ENCODE data around the gene DNAAF3. TPM values are rescaled to one million over a fixed set of nuclear protein-coding genes. Genes with fewer than 3 reads are reported as not detected.
A peak's percentile ranks its signal among the peaks of the same experiment; 100 is the strongest.

Gene DNAAF3
- total and polyA plus RNA-seq, 4 donors, result 10.9 to 52.3 (median 13.7) TPM

DNA sequence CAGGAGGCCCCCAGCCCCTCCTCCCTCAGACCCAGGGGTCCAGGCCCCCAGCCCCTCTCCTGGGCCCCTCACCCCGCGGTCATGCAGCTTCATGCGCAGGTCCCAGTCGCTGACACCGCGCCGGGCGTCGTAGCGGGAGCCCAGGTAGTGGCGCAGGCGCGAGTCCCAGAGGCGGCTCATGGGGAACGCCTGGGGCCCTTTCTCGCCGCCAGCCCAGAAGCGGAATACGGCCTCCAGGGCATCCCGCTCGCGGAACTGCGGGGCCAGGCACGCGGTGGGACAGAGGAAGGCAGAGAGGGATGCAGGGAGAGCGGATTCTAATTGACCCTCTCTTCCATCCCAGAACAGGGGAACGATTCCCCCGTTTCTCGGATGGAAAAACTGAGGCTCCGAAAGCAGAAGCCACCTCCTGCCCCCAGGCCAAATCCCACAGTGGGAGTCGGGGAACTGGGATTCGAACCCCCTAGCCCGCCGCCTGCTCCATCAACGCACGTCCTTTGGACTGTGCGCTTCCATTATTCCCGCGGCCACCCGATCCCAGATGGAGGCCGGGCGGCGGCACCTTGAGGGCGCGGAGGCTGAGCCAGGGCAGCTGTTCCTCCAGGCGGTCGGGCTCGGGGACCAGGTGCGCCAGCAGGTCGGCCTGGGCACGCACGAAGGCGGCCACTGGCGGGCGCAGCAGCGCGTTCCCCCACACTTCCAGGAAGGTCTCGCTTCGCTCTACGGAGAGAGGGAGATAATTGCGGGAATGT lies 4.7 kb downstream of the DNAAF3 start:
- H3K36me3 ChIP-seq (ENCODE audit: control insufficient read depth in 4 of 4, insufficient read depth in 4 of 4, low read length in 4 of 4), result no peaks in the 10 kb centered on the region
- TF ChIP-seq, protein P1, sequence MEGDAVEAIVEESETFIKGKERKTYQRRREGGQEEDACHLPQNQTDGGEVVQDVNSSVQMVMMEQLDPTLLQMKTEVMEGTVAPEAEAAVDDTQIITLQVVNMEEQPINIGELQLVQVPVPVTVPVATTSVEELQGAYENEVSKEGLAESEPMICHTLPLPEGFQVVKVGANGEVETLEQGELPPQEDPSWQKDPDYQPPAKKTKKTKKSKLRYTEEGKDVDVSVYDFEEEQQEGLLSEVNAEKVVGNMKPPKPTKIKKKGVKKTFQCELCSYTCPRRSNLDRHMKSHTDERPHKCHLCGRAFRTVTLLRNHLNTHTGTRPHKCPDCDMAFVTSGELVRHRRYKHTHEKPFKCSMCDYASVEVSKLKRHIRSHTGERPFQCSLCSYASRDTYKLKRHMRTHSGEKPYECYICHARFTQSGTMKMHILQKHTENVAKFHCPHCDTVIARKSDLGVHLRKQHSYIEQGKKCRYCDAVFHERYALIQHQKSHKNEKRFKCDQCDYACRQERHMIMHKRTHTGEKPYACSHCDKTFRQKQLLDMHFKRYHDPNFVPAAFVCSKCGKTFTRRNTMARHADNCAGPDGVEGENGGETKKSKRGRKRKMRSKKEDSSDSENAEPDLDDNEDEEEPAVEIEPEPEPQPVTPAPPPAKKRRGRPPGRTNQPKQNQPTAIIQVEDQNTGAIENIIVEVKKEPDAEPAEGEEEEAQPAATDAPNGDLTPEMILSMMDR (IDR thresholded peaks at IDR 0.05; ENCODE audit: control extremely low read depth, extremely low read depth), result no peak
- H3K9me3 ChIP-seq (ENCODE audit: control insufficient read depth in 4 of 4, insufficient read depth in 3 of 4, low read length in 3 of 4), result no peaks in the 10 kb centered on the region
- whole genome bisulfite sequencing, 2 donors, result 23 to 30% methylated on average over 61 of the region's 61 CpGs
- DNase-seq (no peak), ATAC-seq (ENCODE audit: insufficient read depth, low FRiP score) (no peak)
- peaks cover 6 to 50% (median 32%) of the 10 kb centered on the region in 3 donors for H3K27me3 ChIP-seq (ENCODE audit: control insufficient read depth in 3 of 3, insufficient read depth in 3 of 3, low read length in 2 of 3)
- H3K9ac ChIP-seq (ENCODE audit: insufficient read depth in 1 of 2, low read length in 2 of 2), result no peak overlapping the region
- peaks cover 0 to 5% (median 0%) of the 10 kb centered on the region in 5 donors for H3K4me1 ChIP-seq (ENCODE audit: control insufficient read depth in 5 of 5, insufficient read depth in 5 of 5, low read length in 5 of 5)
- no peak overlapping the region for H3K4me3 ChIP-seq
- no peak overlapping the region for H3K27ac ChIP-seq (ENCODE audit: low read depth in 1 of 2, low read length in 1 of 2)

DNA sequence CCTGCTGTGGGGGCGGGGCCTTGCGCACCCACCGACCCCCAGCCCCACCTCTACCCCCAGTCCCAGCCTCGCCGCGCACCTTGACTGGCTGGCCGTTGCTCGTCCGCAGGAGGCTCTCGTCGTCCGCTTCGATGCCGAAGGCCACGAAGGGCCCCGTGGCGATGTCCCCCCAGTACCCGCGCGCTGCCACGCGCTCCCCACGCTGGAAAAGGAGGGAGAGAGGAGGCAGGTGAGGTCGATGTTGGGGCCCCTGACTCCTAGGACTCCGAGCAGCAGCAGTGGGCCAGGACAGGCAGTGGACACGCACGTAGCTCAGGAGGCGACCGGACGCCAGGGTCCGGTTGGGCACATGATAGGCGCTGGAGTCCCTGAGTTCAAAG lies 5.4 kb downstream of the DNAAF3 start:
- Histone ChIP-seq H3K27me3 (ENCODE audit: control insufficient read depth in 3 of 3, insufficient read depth in 3 of 3, low read length in 2 of 3) (peaks cover 8 to 50% (median 31%) of the 10 kb centered on the region in 3 donors), H3K4me1 (ENCODE audit: control insufficient read depth in 5 of 5, insufficient read depth in 5 of 5, low read length in 5 of 5) (peaks cover 0 to 2% (median 0%) of the 10 kb centered on the region in 5 donors), H3K9me3 (ENCODE audit: control insufficient read depth in 4 of 4, insufficient read depth in 3 of 4, low read length in 3 of 4) (peaks cover 0 to 2% (median 0%) of the 10 kb centered on the region in 4 donors), H3K4me3 (no peak overlapping the region), H3K36me3 (ENCODE audit: control insufficient read depth in 4 of 4, insufficient read depth in 4 of 4, low read length in 4 of 4) (no peaks in the 10 kb centered on the region), H3K27ac (ENCODE audit: low read depth in 1 of 2, low read length in 1 of 2) (no peak overlapping the region), H3K9ac (ENCODE audit: insufficient read depth in 1 of 2, low read length in 2 of 2) (no peak overlapping the region)
- no peak for DNase-seq
- TF ChIP-seq, protein P1 (IDR thresholded peaks at IDR 0.05; ENCODE audit: control extremely low read depth, extremely low read depth), result no peak
- ATAC-seq (ENCODE audit: insufficient read depth, low FRiP score), result no peak
- WGBS, 2 donors, result 17% methylated on average over 29 to 32 of the region's 32 CpGs

DNA sequence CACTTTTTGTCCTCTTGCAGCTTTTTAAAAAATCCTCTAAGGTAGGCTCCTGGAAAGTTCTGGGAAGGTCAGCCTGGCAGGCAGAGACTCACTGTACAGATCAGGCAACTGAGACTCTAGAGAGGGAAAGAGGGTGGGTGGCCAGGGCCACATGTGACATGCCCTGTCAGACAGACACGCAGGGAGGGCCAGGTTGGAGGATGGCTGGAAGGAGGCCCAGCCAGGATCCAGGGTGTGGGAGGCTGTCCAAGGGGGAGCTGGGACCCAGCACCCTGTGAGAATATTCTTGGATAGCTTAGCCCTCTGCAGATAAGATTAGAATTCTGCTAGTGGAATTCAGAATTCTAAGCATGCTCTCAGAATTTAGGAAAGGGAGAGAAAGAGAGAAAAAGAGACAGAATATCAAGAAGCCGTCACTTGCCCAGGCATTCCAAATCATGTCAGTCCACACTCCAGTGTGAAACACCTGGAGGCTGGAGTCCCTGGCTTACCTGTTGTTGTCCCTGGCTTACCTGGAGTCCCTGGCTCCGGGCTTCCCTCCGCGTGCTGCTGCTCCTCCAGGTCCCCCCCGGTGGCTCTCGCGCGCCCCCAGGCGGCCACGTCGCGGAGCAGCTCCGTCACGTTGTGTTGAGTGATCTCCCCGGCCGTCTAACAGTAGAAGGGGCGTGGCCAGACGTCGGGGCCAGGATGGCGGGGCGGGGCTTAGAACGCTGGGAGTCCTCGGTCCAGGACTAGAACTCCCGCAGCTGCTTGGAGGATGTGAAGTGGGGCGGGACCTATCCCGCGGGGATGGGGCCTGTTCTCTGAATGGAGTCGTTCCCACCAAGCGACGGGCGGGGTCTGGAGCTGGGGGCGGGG lies 6.1 kb downstream of the DNAAF3 start:
- Histone ChIP-seq H3K4me1 (ENCODE audit: control insufficient read depth in 5 of 5, insufficient read depth in 5 of 5, low read length in 5 of 5) (peaks cover 0 to 2% (median 0%) of the 10 kb centered on the region in 5 donors), H3K27me3 (ENCODE audit: control insufficient read depth in 3 of 3, insufficient read depth in 3 of 3, low read length in 2 of 3) (peaks cover 8 to 51% (median 28%) of the 10 kb centered on the region in 3 donors), H3K9ac (ENCODE audit: insufficient read depth in 1 of 2, low read length in 2 of 2) (no peak overlapping the region), H3K36me3 (ENCODE audit: control insufficient read depth in 4 of 4, insufficient read depth in 4 of 4, low read length in 4 of 4) (no peaks in the 10 kb centered on the region), H3K9me3 (ENCODE audit: control insufficient read depth in 4 of 4, insufficient read depth in 3 of 4, low read length in 3 of 4) (peaks cover 0 to 2% (median 0%) of the 10 kb centered on the region in 4 donors), H3K27ac (ENCODE audit: low read depth in 1 of 2, low read length in 1 of 2) (peak overlapping the region in 1 of 2 donors; percentile 97), H3K4me3 (no peak overlapping the region)
- TF ChIP-seq, protein P1 (IDR thresholded peaks at IDR 0.05; ENCODE audit: control extremely low read depth, extremely low read depth), result peak; percentile 67
- peak; percentile 86 for ATAC-seq (ENCODE audit: insufficient read depth, low FRiP score)
- peak; percentile 56 to 82 (median 64) for DNase-seq
- 3 to 4% methylated on average over 32 to 33 of the region's 33 CpGs for WGBS, 2 donors
